Measurements from ENCODE around the gene GGA1. TPM values are rescaled to one million over a fixed set of nuclear protein-coding genes. Genes with fewer than 3 reads are reported as not detected.

GGA1 gene
- total RNA-seq: 10 to 100 TPM; 22.7 to 45.7 (median 27.4) TPM
- polyA plus RNA-seq: 10 to 100 TPM; 27.4 to 39.4 TPM
- long read RNA-seq, donor 1, transcript GGA1-216 (4 exons, 790 nt): major isoform, 11 of 34 reads
- long read RNA-seq, donor 1, transcript GGA1-203 (17 exons, 3,159 nt): minor isoform, 9 of 34 reads
- long read RNA-seq, donor 1, partial matches to known transcripts: 3 of 34 reads
- long read RNA-seq, donor 1, other reads (novel, unspliced or antisense): 9 of 34 reads
- long read RNA-seq, donor 2, transcript GGA1-203 (17 exons, 3,159 nt): major isoform, 27 of 78 reads
- long read RNA-seq, donor 2, transcript GGA1-222 (3 exons, 1,384 nt): minor isoform, 6 of 78 reads
- long read RNA-seq, donor 2, transcript GGA1-216 (4 exons, 790 nt): minor isoform, 12 of 78 reads
- long read RNA-seq, donor 2, transcript GGA1-201 (15 exons, 2,528 nt): minor isoform, 6 of 78 reads
- long read RNA-seq, donor 2, partial matches to known transcripts: 9 of 78 reads
- long read RNA-seq, donor 2, other reads (novel, unspliced or antisense): 18 of 78 reads
- long read RNA-seq, donor 3, transcript GGA1-203 (17 exons, 3,159 nt): major isoform, 10 of 35 reads
- long read RNA-seq, donor 3, partial matches to known transcripts: 7 of 35 reads
- long read RNA-seq, donor 3, other reads (novel, unspliced or antisense): 10 of 35 reads

GRCh38 chr22:37608477-37609239 is at the start of gene GGA1:
Gene GGA1 (plus strand): TSS chr22:37608834. CDS start chr22:37608861, 27 bp downstream.
- DNase-seq: peak; percentile 96 to 98 (median 97)
- Histone ChIP-seq H3K27me3 (no peaks in the 10 kb centered on the region), H3K4me3 (peak within 1 kb of the TSS; percentile 62 to 99 (median 82)), H3K36me3 (no peaks in the 10 kb centered on the region), H3K9me3 (no peaks in the 10 kb centered on the region), H3K4me1 (peaks cover 0 to 50% (median 32%) of the 10 kb centered on the region in 12 donors), H3K27ac (peak within 1 kb of the TSS; percentile 88 to 98 (median 94))
- TF ChIP-seq CTCF (IDR thresholded peaks at IDR 0.05) (peak in 1 of 12 donors; percentile 16), POLR2A (IDR thresholded peaks at IDR 0.05) (peak in 1 of 2 donors; percentile 32)
- WGBS, 4 donors: 1 to 2% (median 1%) methylated on average over 12 to 82 of the region's 82 CpGs
- peak; percentile 91 to 95 (median 92) for ATAC-seq
- intact Hi-C loops (cut with DNase I): loop anchor here in 1 of 10 donors (2.0 kb wide), 1 partner anchor 66 kb away; the partner anchor contains the start of gene LGALS1

DNA sequence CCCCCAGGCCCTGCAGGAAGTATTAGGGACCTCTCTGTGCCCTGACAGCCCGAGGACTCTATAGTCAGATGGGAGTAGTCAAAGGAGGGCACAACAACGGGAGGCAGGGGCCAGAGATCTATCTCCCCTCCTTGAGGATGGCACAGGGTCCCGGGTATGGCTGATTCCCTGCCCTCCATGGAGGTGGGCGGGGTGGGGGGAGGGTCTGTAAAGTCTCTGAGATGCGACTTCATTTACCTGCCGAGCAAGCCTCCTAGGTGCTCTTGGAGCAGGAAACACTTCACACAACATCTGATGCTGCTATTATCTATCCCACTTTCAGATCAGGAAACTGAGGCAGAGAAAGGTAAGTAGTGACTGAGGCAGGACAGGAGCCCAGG is 49.1 kb upstream of the GGA1 start:
- peaks cover 16 to 75% (median 55%) of the 10 kb centered on the region in 12 donors for H3K4me1 ChIP-seq
- H3K27me3 ChIP-seq: peaks cover 0 to 30% (median 0%) of the 10 kb centered on the region in 9 donors
- H3K4me3 ChIP-seq: peak overlapping the region; percentile 29 to 93 (median 66)
- ATAC-seq (no peak), DNase-seq (no peak)
- peak overlapping the region; percentile 90 to 100 (median 97) for H3K27ac ChIP-seq
- no peak for TF ChIP-seq CTCF (IDR thresholded peaks at IDR 0.05)
- no peak for TF ChIP-seq POLR2A (IDR thresholded peaks at IDR 0.05)
- intact Hi-C loops (cut with DNase I): no loop called here
- WGBS, 4 donors: 56 to 78% (median 64%) methylated on average over 5 to 6 of the region's 6 CpGs
- no peaks in the 10 kb centered on the region for H3K9me3 ChIP-seq
- peaks cover 0 to 9% (median 0%) of the 10 kb centered on the region in 9 donors for H3K36me3 ChIP-seq

GRCh38 chr22:37559901-37560607 is 48.6 kb upstream of the GGA1 start, which contains the start of gene CDC42EP1:
Gene CDC42EP1 (plus strand): TSS chr22:37560480. CDS start chr22:37566350, 5,870 bp downstream.
- DNase-seq (peak; percentile 68 to 77 (median 74)), ATAC-seq (peak in 3 of 4 donors; percentile 7 to 65 (median 61))
- Histone ChIP-seq H3K9me3 (no peaks in the 10 kb centered on the region), H3K4me1 (peaks cover 16 to 80% (median 60%) of the 10 kb centered on the region in 12 donors), H3K36me3 (peaks cover 0 to 9% (median 0%) of the 10 kb centered on the region in 9 donors), H3K27me3 (peaks cover 0 to 30% (median 0%) of the 10 kb centered on the region in 9 donors), H3K4me3 (peak within 1 kb of the TSS; percentile 60 to 93 (median 68)), H3K27ac (peak within 1 kb of the TSS; percentile 90 to 100 (median 97))
- intact Hi-C loops (cut with DNase I): loop anchor here in 2 of 10 donors (2.0 kb wide), 1 partner anchor 13 kb away; no protein-coding TSS in a partner anchor
- TF ChIP-seq CTCF (IDR thresholded peaks at IDR 0.05): no peak
- peak in 1 of 2 donors; percentile 46 for TF ChIP-seq POLR2A (IDR thresholded peaks at IDR 0.05)
- 6 to 25% (median 12%) methylated on average over 19 to 76 of the region's 76 CpGs for WGBS, 4 donors

Measured in heart left ventricle (tissue), 16 donors.